NB4 (cell line): ENCODE data around the gene NPIPB8.
"Not testable (repeated sequence)": the region's sequence is repeated elsewhere in the genome, so short reads cannot be mapped to it uniquely, and the experiment has no call there.

Experiments
- DNase-seq: peaks from one replicate; pipeline ENCODE4 v3.0.0; 2010; ENCODE audit warnings: low read depth
- H3K4me3 ChIP-seq: one replicate; pipeline ENCODE4 v1.5.1; 2011; ENCODE audit warnings: mild to moderate bottlenecking, low read depth, low read length, moderate library complexity
- MYC ChIP-seq: IDR thresholded peaks from 2 replicates; pipeline ENCODE4 v1.6.1; 2011; ENCODE audit warnings: low read depth, low read length
- POLR2A ChIP-seq: IDR thresholded peaks from 2 replicates; pipeline ENCODE4 v1.6.1; 2011; ENCODE audit warnings: mild to moderate bottlenecking; ENCODE audit not compliant: insufficient read length; ENCODE audit errors: extremely low read depth
- TF ChIP-seq, protein P1 (sequence below): IDR thresholded peaks from 2 replicates; pipeline ENCODE4 v1.6.1; 2011; ENCODE audit warnings: low read depth, low read length
- TF ChIP-seq, protein P2 (sequence below): IDR thresholded peaks from one replicate; pipeline ENCODE4 v1.5.1; 2012; ENCODE audit warnings: low read depth, low read length

NPIPB8 gene

DNA sequence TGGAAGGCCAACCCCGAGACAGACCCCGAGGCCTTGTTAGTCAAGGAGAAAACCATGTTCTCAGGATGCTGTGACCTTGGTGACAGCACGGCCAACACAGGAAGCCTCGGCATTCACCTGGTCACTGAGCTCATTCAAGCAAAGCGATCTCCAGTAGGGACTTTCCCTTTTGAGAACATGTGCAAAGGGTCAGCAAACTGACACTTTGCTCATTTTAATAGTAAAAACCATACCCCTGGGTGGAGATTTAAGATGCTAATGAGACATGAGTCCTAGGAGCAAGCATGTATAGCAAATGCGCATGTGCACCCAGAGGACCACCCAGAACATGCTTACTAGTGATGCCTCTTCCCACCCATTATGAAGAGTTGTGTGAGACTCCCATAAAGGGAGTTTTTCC, 35.3 kb upstream of the NPIPB8 start:
- TF ChIP-seq MYC: no peak
- TF ChIP-seq, protein P1, sequence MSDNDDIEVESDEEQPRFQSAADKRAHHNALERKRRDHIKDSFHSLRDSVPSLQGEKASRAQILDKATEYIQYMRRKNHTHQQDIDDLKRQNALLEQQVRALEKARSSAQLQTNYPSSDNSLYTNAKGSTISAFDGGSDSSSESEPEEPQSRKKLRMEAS: no peak
- TF ChIP-seq POLR2A: no peak
- TF ChIP-seq, protein P2, sequence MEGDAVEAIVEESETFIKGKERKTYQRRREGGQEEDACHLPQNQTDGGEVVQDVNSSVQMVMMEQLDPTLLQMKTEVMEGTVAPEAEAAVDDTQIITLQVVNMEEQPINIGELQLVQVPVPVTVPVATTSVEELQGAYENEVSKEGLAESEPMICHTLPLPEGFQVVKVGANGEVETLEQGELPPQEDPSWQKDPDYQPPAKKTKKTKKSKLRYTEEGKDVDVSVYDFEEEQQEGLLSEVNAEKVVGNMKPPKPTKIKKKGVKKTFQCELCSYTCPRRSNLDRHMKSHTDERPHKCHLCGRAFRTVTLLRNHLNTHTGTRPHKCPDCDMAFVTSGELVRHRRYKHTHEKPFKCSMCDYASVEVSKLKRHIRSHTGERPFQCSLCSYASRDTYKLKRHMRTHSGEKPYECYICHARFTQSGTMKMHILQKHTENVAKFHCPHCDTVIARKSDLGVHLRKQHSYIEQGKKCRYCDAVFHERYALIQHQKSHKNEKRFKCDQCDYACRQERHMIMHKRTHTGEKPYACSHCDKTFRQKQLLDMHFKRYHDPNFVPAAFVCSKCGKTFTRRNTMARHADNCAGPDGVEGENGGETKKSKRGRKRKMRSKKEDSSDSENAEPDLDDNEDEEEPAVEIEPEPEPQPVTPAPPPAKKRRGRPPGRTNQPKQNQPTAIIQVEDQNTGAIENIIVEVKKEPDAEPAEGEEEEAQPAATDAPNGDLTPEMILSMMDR: no peak
- H3K4me3 ChIP-seq: no peak overlapping the region

DNA sequence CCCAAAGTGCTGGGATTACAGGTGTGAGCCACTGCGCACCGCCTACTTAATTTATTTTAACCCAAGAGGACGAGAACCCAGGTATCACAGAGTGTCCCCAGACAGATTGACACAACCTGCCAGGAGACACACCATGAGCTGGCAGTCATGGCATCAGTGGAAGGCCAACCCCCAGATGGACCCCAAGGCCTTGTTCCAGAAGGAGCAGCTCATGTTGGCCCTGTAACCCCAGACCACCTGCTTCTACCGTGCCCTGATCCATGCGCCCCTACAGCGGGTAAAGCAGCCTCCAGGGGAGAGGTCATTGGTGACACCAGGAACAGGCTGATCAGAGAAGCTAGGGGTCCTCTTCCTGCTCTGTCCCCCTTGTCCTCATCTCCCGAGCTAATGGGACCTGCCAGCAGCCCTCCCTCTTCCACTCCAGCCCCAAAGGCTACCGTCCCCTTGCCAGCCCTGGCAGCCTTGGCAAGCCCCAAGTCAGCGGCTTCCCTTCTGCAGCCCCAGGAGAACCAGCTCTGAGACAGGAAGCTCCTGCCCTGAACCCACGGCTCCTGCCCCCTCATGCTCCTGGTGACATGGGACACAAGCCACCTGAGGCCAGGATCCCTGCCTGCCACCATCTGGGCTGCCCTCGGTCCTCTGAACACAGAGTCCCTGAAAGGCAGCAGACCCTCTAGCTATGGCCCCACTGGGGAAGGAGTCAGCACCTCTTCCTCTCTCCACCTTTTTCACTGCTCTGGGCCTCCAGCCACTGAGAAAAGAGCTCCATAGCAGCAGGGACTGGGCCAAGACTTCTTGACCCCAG, 34.3 kb upstream of the NPIPB8 start:
- no peak for DNase-seq
- TF ChIP-seq, protein P1: no peak
- TF ChIP-seq, protein P2: no peak
- TF ChIP-seq POLR2A: no peak
- no peak for TF ChIP-seq MYC
- no peak overlapping the region for H3K4me3 ChIP-seq

More for the DNA sequence above, 35.3 kb upstream of the NPIPB8 start:
- no peak for DNase-seq

DNA sequence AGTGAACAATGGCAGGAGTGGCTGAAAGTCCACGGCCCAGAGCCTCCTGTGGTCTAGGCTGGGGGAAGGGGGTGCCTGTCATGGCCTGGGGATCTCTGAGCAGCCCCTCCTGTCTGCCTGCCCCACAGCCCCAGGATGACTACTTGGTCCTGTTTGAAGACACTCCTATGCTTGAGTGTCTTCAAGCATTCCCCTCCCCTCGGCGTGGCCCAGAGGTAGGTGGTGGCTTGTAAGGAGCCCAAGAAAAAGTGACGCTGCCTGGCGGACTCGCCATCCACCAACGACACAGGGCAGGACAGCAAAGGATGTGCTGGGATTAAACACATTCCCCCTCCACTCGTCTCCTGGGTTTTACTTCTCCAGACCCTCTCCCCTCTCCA, 33.7 kb upstream of the NPIPB8 start:
- no peak for DNase-seq
- no peak overlapping the region for H3K4me3 ChIP-seq
- TF ChIP-seq POLR2A (no peak), MYC (no peak)
- TF ChIP-seq, protein P1: no peak
- TF ChIP-seq, protein P2: no peak

DNA sequence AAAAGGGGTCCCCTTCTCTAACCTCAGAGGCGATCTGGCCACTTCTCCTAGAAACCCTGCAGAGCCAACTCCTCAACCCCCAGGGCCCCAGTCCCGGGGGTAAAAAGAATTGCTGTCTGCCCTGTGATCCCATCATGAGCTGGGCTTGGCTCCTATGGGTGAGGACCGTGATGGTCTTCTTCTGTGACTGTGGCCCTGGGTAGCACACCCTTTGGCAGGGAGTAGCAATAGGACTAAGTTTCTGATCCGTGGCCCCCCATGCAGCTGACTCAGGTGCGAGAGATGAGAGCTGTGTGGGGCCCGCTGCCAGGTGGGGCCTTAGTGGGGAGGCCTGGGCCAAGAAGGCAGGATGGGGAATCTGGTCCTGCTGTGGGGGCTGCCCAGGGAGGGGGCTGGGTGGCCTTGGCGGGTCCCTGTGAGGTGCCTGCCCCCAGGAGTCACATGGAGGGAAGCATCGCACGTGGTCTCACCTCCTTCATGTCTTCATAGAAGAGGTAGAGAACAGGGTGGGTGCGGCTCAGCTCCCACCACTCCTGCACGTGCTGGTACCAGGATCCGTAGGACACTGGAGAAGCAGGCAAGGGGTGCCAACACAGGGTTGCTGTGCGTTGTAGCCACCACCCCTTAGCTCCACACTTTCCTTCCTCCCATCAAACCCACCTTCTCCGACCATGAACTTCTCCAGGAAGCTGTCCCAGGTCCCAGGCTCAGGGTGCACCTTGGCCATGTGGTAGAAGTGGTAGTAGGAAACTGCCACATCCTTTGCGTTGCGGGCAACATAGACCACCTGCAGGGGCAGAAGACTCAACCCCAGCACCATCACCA, 31.4 kb upstream of the NPIPB8 start:
- TF ChIP-seq, protein P2: no peak
- H3K4me3 ChIP-seq: no peak overlapping the region
- DNase-seq: no peak

DNA sequence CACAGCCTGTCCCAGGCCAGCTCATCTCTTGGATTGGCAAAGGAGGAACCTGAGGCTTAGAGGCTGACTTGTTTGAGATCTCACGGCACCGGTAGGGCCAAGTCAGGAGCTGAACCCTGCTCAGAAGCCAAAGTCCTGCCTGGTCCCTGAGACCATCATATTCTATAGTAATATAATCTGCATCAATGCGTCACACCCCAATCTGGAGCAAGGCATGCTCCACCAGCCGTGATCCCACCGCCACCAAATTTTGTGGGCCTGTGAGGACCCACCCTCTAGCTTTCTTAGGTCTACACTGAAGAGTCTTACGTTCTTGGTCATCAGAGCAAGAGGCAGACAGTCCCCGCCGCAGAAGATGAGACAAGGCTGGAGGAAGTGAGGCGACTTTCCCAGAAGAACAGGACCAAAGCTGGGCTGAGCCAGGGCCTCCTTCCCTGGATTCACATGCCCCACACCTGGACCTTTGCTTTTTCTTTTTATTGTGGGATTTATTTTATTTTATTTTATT, 30.7 kb upstream of the NPIPB8 start:
- no peak overlapping the region for H3K4me3 ChIP-seq
- TF ChIP-seq MYC: no peak
- TF ChIP-seq, protein P2: no peak
- TF ChIP-seq POLR2A: no peak
- TF ChIP-seq, protein P1: no peak
- DNase-seq: no peak

DNA sequence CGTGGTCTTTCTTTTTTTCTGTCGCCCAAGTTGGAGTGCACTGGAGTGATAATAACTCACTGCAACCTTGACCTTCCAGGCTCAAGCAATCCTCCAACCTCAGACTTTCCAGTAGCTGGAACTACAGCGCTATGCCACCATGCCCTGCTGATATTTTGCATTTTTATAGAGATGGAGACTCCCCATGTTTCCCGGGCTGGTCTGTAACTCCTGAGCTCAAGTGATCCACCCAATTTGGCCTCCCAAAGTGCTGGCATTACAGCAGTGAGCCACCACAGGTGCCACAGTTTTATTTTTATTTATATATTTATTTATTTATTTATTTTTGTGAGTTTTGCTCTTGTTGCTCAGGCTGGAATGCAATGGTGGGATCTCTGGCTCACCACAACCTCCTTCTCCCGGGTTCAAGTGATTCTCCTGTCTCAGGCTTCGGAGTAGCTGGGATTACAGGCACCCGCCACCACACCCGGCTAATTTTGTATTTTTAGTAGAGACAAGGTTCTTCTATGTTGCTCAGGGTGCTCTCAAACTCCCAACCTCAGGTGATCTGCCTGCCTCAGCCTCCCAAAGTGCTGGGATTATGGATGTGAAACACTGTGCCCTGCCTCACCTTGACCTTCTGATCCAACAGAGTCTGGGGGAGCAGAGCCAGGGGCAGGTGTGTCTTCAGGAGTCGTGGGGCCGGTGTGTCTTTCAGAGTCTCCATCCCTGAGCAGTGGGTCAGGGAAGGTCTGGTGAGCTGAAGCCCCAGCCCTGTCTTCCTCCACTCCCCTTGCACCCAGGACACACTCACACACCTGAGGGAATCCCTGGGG, 30.0 kb upstream of the NPIPB8 start:
- DNase-seq, H3K4me3 ChIP-seq: not testable (repeated sequence)

DNA sequence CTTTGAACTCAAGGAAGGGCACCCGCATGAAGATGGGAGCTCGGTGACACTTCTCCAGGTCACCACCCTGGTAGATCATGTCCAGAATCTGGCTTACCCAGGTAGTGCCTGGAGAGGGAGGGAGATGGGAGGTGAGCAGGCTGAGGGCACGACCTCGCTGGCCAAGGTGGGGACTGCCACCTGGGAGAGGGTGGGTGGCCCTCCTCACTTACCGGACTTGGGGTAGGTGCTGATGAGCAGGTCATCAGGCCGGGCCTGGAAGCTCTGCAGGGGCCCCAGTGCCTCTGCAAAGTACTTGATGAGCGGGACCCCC, 29.4 kb upstream of the NPIPB8 start:
- not testable (repeated sequence) for H3K4me3 ChIP-seq, DNase-seq

DNA sequence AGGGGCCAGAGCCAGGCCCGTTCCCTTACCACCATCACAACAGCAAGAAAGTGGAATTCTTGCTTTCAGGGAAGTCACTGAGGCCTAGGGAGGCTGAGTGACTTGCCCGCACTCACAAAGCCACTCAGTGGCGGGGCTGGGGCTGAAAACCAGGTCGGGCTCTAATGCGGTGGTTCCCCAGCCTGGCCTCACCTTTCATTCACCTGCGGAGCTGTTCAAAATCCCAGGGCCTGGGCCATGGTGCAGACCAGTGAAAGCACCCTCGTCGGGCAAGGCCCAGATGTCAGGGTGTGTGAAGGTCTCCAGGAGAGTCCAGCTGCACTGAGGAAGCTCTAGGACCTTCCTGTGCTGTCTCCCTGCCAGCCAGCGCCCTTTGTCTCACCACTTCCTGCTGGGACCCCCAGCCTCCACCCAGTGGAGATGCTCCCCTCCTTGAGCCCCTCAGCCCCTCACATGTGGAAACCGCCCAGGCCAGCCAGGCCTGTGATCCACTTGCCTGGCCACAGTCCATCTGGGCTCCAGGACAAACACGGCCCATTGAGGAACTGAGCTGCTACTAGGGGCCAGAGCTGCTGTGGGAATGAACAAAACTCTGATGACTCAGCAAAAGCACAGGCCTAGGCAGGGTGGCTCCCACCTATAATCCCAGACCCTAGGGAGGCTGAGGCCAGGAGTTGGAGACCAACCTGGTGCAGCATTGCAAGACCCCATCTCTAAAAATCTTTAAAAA, 28.8 kb upstream of the NPIPB8 start:
- not testable (repeated sequence) for DNase-seq, H3K4me3 ChIP-seq
